AML-193 (cell line): Measurements from ENCODE around the gene BICD1.

ENCODE experiments used
- DNase-seq, 2 experiments: peaks; one replicate each; lab custom pipeline; 2025; lab: John Stamatoyannopoulos, UW

Gene BICD1

DNA sequence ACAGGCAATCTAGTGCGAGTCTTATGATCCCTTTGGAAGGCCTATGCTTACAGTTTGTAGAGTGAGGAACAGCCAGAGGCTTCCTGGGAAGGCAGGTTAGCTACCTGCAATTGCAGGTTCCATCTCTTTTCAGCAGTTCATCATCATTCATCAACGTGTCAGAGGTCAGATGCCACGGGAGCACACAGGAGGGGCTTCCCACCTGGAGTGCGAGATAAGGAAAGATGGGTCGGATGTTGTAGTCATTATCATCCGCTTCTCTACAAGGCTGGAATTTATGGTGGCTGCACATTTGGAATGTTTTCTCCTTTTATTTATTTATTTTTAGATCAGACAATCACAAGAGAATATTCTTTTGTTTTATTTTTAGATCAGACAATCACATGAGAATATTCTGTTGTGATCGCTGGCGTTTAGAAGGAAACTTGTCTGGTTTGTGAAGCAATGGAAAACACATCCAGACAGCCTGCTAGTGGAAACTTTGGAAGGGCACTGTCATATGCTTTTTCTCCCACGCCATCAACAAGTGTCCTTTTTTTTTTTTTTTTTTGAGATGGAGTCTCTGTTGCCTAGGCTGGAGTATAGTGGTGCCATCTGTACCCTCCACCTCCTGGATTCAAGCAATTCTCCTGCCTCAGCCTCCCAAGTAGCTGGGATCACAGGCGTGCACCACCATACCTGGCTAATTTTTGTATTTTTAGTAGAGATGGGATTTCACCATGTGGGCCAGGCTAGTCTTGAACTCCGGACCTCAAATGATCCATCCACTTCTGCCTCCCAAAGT lies 1.9 kb upstream of the BICD1 start:
- no peak for DNase-seq

DNA sequence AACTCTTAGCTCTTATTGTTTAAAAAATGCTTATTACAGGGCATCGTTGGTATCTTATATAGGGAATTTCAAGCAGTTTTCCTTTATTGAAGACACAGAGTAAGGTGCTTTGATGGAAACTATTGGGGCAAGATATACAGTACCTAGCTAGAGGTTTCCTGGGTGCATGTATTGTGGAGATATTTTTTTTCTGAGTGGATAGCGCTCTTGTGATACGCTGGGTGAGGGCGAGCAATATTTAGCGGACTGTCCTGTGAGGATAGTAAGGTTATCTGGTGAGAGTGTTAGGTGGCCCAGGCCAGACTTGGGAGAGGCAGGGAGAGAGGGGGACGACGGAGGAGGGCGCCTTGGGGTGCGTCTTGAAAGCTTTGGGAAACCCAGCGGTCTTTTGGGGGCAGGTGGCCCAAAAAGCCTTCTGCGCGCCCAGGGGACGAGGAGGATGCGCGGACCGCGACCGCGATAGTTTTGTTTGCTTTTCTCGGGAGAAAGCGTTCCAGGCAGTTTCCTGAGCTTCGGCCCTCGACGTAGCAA lies 596 bp upstream of the BICD1 start:
- no peak for DNase-seq

DNA sequence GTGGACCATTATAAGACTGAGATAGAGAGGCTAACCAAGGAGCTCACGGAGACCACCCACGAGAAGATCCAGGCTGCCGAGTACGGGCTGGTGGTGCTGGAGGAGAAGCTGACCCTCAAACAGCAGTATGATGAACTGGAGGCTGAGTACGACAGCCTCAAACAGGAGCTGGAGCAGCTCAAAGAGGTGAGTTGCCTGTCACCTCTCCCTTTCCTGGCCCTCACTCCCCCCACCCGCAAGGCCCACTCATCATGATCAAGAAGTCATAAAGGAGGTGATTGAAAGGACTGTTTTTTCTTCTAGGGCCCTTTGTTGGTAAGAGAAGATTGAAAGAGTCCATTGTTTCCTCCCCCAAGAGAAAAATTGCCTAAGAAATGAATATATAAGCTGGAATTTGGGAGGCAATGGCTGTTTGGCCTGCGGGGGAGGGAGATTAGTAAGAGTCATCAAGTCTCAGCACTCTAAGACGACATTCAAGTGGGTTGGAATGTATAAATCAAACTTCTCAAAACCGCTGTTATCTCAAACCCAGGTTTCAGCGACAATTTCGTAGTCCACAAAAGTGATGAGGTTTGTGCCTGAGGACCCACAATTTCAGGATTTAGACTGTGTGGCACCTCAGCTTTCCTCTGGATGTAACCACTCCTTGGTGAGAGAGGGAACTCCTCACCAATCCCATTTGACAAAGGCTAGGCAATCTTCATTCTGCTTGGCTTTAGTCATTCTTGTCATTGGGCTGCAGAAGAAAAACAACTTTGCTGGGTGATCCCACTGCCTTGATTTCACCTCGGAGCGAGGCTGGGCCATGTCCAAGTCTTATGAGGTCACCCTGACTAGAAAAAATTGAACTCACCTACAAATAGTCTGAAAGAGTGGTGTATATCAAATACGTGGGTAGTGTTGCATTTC lies 966 bp downstream of the BICD1 start:
- DNase-seq, result no peak

DNA sequence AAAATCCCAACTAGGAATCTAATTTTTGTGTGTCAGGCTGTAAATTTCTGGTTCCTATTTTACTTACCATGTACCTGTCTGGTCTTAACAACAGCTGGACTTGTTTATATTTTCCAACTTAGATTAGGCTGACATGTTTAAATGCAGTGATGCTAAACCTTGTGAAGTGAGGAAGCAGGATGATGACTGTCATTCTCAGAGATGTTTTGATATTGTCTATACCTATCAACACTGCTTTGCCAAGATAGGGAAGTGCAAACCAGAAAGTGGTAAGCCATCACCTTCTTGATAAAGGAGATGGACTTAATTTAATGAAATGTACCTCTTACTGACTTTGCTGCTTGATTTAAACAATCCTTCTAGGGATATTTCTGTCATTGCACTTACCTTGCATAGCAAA lies 2.1 kb downstream of the BICD1 start:
- DNase-seq, result peak in 1 of 2 experiments; percentile 10

DNA sequence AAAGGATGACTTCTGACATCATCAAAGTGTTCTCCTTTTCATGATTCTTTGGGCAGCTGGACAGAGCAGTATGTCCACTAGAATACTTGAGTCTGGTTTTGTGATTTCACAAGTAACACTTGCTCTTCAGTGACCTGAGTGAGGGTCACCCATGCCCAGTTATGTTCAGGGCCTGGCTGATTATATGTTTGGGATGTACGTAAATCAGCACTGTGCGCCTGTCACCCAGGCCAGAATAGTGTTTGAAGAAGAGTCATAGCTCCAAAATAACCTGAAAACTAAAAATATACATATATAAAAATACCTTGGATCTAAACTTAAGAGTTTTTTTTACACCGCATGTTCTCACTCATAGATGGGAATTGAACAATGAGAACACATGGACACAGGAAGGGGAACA lies 3.8 kb downstream of the BICD1 start:
- no peak for DNase-seq

DNA sequence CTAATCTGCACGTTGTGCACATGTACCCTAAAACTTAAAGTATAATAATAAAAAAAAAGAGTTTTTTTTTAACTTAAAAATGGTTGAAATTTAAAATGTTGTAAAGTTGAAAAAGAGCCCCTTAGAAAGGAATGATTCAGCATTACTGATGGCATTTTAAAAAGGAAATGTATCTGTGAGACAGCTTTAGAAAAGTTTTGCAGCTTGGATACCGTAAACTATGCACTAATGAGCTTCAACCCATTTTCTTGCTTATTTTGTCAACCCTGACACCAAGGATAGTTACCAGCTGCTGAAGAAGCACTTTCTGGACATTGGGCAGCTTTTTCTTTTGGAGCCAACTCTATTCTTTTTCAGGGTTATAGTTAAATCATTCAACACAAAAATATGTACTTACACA lies 4.3 kb downstream of the BICD1 start:
- DNase-seq, result no peak

DNA sequence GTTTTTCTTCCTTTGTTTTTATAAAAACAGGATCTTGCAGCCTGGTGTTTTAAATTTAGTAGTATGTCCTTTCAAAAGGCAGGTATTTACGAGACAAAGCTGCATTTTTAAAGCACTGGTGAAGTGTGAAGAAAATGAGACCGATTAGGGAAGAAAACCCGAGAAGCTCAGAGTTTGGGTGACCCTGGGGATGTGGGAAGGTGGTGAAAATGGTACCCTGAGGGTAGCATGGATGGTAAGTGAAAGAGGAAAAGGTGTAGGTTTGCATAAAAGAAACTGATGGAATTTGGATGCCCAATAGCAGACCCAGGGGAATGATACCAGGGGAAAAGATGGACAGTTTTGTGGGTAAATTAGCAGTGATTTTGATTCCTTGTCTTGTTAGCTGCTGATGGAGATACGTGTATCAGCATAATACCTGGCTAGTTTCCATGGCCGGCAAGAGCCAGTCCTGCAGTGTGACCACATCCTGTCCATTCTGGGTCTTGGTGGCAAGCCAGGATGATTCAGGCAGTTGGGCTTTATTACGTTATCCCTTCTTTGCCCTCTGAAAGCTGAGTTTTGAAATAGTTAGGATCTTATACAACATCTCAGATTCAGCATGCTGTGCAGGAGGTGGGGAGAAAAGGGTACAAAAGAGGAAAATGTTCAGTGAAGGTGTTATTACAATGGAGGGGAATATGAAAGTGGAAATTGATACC lies 8.9 kb downstream of the BICD1 start:
- DNase-seq, result peak; percentile 95 to 96

DNA sequence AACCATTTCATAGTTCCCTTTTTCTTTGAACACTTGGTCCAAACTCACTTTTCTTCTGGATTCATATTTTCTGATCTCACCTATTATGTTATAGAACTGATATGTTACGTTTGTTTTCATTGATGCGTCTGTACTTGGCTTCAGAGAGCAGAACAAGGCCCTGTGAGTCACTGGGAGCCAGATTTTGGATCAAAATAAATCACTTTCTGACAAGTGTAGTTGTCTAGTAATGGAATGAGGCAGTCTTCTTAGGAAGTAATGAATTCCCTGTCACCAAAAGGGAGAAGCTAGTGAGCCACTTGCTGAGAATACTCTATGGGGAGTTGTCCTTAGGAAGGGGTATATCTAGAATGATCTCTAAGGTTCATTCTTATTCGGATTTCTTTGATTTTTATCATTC lies 10.2 kb downstream of the BICD1 start:
- DNase-seq, result no peak

DNA sequence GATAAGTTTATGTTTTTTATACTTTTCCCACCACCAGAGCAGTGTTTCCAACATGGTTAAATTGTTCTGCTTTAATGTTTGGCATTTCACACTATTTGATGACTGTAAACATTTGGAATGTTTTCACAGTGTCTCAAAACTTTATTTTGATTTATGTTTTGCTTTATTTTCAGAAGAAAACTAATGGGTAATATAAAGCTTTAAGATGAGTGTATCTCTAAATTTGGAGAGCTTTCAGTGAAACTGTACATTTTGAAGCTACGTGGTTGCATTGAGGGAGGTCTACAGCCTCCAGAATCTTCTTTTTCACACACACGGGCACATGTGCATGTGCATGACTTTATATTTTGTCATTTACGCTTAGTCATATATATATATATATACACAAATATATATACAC lies 10.7 kb downstream of the BICD1 start:
- DNase-seq, result no peak

DNA sequence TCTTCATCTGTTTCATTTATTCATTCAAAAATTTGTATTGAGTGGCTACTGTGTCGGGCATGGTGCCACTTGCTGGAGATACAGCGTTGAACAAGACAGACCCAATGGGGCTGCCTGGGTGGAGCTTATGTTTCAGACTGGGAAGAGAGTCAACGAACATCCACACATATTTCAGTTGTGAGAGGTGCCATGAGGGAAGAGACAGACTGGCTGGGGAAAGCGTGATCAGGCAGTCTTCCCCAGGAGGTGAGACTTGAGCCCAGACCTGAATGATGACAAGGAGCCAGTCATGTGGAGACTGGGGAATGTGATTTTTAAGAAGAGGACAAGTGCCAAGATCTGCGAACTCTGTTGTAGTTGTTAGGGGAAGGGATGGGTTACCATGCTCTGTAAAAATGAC lies 12.2 kb downstream of the BICD1 start:
- DNase-seq, result no peak

DNA sequence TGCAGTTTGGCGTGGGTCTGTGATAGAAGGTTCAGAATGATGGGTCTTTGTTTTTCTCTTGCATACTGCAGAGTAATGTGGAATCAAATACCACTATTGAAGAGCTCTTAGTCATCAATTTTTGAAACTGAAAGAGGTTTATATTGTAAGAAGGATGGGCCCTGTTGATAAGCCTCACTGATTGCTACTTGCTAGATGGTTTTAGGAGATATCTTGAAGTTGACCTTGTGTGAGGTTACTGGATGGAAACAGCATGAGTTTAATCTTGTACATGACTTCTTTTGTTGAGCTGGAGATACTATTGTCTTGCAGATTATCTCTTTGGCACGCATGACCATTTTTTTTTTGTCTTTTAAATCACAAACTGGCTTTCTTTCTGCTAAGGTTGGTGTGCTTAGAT lies 13.8 kb downstream of the BICD1 start:
- no peak for DNase-seq

DNA sequence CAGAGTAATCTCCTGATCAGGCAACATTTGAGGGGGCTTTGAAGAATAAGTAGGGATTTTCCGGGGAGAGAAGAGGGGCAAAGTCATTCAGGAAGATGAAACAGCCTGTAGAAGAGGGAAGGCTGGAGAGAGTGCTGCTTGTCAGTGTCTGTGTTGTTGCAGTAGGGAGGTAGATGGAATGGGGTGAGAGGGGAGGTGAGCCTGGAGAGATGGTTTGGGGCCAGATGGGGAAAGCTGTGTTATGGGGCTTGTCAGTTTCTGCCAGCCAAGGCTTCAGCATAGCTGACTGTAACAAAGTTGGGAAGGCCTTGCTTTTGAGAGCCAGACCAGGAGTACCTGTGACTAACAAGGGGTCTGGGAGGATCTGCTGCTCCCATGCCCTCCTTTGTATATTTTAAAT lies 18.0 kb downstream of the BICD1 start:
- no peak for DNase-seq

DNA sequence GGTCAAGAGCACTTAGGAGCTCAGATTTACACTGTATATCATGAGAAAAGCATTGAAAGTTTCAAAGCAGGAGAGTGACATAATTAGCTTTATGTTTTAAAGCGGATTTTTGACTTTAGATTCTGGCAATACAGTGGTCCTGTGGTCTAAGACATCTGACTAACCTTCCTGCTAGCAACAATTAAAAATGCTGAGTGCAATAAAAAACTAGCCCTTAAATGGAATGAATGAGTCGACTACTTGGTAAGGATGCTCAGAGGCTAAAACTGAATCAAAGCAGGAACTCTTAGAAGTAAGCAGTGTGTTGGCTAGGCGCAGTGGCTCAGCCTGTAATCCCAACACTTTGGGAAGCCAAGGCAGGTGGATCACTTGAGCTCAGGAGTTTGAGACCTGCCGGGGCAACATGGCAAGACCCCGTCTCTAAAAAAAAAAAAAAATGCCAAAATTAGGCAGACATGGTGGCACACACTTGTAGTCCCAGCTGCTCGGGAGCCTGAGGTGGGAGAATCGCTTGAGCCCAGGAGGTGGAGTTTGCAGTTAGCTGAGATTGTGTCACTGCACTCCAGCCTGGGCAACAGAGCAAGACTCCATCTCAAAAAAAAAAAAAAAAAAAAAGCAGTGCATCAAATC lies 18.9 kb downstream of the BICD1 start:
- DNase-seq, result no peak

DNA sequence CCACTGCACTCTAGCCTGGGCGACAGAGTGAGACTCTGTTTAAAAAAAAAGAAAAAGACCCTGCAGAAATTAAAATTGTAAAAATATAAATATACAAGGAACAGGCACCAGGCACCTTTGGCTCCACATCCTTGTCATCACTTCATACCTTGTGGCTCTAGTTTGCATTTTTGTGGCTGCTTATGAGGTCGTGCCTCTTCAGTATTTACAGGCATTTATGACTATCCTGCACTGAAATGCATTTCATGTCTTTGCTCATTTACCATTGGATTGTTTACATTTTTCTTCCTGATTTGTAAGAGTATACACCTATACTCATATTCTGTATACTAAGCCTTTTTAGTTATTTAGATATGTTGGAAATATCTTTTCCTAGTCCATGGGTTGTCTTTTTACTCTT lies 20.1 kb downstream of the BICD1 start:
- DNase-seq, result no peak

DNA sequence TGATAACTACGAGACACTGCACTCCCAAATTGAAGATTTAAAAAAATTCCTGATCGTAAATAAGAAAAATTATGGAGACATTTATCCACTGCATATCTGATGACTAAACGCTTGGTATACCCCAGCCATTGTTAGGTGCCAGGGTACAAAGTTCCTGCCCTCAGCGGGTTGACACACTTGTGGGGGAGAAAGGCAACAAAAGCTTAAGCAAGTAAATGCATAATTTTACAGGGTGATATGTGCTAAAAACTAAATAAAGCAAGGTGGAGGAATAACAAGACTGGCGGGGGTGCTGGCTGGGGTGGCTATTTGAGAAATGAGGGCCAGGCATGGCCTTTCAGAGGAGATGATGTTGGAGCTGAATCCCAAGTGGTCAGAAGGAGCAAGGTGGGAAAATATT lies 25.0 kb downstream of the BICD1 start:
- no peak for DNase-seq

DNA sequence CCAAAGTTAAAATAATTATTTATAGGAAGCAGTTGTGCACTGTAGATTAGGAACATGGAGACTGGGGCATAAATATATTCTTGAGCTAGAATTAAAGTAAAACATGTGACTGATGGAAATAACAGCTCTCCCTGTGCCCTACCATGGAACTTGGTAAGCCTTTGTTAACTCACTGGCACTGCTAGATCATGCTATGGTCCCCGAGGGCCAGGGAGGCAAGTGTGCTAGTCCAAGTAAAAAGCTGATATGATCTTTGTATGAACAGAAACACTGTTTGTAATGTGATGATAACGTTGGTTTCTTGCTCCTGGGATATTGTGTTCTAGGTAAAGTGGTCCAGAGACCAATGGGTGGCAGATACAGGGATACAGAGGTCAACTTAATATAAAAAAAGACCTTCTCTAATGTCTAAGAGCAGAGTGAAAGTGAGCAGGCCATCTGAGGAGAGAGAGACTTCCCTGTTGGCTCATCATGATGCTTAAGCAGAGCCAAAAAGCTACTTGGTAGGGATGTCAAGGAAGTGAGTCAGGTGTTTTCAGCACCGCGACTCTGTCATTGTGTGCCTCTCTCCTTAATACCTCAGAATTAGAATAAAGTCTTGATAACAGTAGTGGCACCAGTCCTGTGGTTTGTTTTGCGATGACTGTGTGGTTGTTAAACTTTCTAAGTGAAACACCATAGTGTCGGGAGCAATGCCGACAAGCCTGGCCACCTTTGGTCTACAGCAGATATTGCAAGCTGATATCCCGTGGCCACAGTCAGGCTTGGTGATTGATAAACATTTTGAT lies 27.6 kb downstream of the BICD1 start:
- no peak for DNase-seq

DNA sequence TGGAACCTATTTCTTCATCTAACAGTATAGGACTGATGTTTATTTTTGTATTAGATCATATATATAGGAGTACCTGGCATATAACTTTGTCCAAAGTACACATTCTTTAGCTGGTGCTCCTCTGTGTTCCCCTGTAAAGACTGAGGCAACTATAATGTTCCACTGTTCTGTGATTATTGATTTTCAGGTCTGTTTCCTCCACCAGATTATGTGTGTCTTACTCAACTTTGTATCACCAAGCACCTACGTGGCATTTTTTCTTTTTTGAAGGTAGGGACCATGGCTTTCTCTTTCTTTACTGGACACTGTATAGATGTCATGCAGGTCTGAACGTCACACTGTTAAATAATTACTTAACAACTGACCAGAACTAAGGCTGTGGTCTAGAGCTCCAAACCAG lies 29.3 kb downstream of the BICD1 start:
- no peak for DNase-seq

DNA sequence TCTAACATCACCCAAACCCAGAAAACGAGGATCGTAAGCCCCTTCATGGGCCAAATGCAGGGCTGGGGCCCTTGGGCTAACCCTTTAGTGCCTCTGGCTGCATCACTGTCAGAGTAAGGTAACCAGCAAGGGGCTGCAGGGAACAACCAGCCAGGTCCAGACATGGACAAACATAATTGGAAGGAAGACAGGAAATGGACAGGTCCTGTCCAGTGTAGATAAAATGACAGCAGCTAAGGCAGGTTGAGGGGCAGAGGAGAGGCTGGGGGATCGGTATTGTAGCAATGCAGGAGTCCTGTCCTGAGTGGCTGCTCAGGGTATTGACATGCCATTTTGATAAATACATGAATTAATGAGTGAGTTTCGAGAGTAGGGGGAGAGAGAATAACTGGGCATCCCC lies 29.8 kb downstream of the BICD1 start:
- DNase-seq, result no peak

DNA sequence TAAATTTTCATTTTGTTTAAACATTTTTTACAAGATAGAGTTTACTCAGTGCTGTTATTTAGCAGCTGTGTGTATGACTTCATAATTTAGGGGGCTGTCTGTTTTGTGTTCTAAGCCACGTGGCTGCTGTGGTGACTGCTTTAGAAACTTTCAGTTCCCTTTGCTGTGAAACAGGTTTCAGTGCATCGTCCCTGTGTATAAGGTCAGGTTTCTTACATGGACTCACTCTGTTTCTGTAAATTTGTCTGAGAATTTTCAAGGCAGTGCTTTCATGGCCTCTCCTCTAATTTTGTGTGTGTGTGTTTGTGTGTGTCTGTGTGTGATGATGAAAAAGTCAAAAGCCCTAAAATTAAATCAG lies 32.4 kb downstream of the BICD1 start:
- DNase-seq, result no peak

DNA sequence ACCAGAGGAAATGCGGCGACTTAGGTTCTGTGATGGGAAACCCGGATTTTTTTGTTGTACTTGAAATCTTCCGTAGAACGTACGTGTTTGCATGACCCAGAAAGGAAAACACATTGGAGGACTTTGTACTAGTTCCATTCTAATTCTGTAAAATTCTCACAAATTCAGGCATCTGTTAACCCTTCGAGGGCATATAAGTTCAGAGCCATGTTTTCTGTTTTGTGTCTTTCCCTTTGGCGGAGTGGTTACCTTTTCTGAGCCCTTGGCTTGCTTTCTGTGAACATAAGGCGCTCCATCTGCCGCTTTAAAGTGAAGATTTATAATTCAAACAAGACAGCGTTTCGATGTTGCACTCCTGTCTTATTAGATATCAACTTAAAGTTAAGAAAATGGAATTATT lies 34.2 kb downstream of the BICD1 start:
- DNase-seq, result no peak

DNA sequence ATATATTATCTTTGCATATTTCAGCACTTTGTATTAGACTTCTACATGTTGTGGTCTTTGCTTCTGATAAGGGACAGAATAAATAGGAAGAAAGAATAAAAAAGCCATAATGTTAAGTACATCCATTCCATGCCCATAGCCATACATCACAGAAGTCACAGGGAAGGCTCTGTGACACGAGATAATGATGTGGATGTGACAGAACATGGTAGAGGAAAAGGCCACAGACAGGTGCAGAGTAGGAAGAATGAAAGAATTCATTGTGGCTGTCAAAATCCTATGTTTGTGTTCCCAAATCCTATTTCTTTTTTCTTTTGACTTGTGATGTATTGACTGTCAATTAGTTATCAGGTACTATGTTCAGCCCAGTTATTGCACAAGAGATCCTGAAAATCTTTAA lies 38.4 kb downstream of the BICD1 start:
- DNase-seq, result no peak
